GM18502 (cell line): Measurements from ENCODE around the gene ZNF462.

Source experiments
- ATAC-seq: cut with Tn5 transposase; IDR thresholded peaks from one replicate; pipeline ENCODE4 v1.9.1; 2021; ENCODE audit warnings: mild to moderate bottlenecking; ENCODE audit not compliant: unreplicated experiment, poor library complexity

ZNF462 gene

GRCh38 chr9:106860721-106861639, 2.0 kb upstream of the ZNF462 start:
- ATAC-seq = no peak

- ATAC-seq = no peak
Observed at GRCh38 chr9:106861640-106862109, 1.3 kb upstream of the ZNF462 start.

- no peak for ATAC-seq
Observed at GRCh38 chr9:106862110-106862820, 701 bp upstream of the ZNF462 start.

GRCh38 chr9:106864373-106865143, 1.6 kb downstream of the ZNF462 start:
- ATAC-seq = no peak

- no peak for ATAC-seq
Observed at GRCh38 chr9:106866243-106866642, 3.3 kb downstream of the ZNF462 start.

- ATAC-seq = no peak
Observed at GRCh38 chr9:106867286-106867685, 4.3 kb downstream of the ZNF462 start.

GRCh38 chr9:106868087-106868486, 5.1 kb downstream of the ZNF462 start:
- no peak for ATAC-seq

GRCh38 chr9:106868565-106868964, 5.6 kb downstream of the ZNF462 start:
- ATAC-seq = no peak

- no peak for ATAC-seq
Observed at GRCh38 chr9:106869028-106869427, 6.1 kb downstream of the ZNF462 start.

GRCh38 chr9:106869458-106869857, 6.5 kb downstream of the ZNF462 start:
- no peak for ATAC-seq

GRCh38 chr9:106872641-106873040, 9.7 kb downstream of the ZNF462 start:
- no peak for ATAC-seq

GRCh38 chr9:106874031-106874430, 11.1 kb downstream of the ZNF462 start:
- ATAC-seq = no peak

GRCh38 chr9:106874652-106875051, 11.7 kb downstream of the ZNF462 start:
- no peak for ATAC-seq

- no peak for ATAC-seq
Observed at GRCh38 chr9:106875529-106875928, 12.6 kb downstream of the ZNF462 start.

GRCh38 chr9:106877345-106877744, 14.4 kb downstream of the ZNF462 start:
- no peak for ATAC-seq

- ATAC-seq = no peak
Observed at GRCh38 chr9:106878081-106878837, 15.3 kb downstream of the ZNF462 start.

- ATAC-seq = no peak
Observed at GRCh38 chr9:106878934-106879333, 16.0 kb downstream of the ZNF462 start.

- no peak for ATAC-seq
Observed at GRCh38 chr9:106879439-106879882, 16.5 kb downstream of the ZNF462 start.

GRCh38 chr9:106880081-106880480, 17.1 kb downstream of the ZNF462 start:
- no peak for ATAC-seq

GRCh38 chr9:106880863-106881262, 17.9 kb downstream of the ZNF462 start:
- no peak for ATAC-seq
